A673 (cell line): Measurements from ENCODE around the gene TIMM9. TPM values are rescaled to one million over a fixed set of nuclear protein-coding genes. Genes with fewer than 3 reads are reported as not detected.
A peak's percentile ranks its signal among the peaks of the same experiment; 100 is the strongest.
"Not testable (repeated sequence)": the region's sequence is repeated elsewhere in the genome, so short reads cannot be mapped to it uniquely, and the experiment has no call there.

ENCODE experiments used
- BruUV-seq: library from RNA; stranded (reverse); fragments of 400-500 nt; replicated peaks from 2 replicates; lab custom pipeline; 2021; lab: Mats Ljungman, UMichigan
- CTCF ChIA-PET: fragments of 300-600 bp; sonication (Branson Sonifier 250); formaldehyde crosslinking; loops from one replicate; lab custom pipeline; 2022; ENCODE audit warnings: antibody characterized with exemption; lab: Charles Lee
- POLR2A ChIA-PET: fragments of 300-600 bp; sonication (Branson Sonifier 250); formaldehyde crosslinking; loops from one replicate; lab custom pipeline; 2022; ENCODE audit warnings: antibody characterized with exemption; ENCODE audit not compliant: low non-redundant PET; lab: Charles Lee
- DNase-seq: peaks from one replicate; pipeline ENCODE4 v3.0.0-alpha.2; 2015; ENCODE audit warnings: low spot score
- H3K27ac ChIP-seq: fragments of 200-600 bp; sonication (generic); 2 replicates; pipeline ENCODE4 v1.5.1; 2016; ENCODE audit warnings: mixed run types, low read depth, mild to moderate bottlenecking, mixed read lengths, antibody characterized with exemption, low read length; ENCODE audit not compliant: poor library complexity, severe bottlenecking
- H3K27me3 ChIP-seq: fragments of 200-600 bp; sonication (generic); replicated peaks from 2 replicates; pipeline ENCODE4 v1.6.1; 2017; ENCODE audit warnings: mixed run types, low read depth, mild to moderate bottlenecking, mixed read lengths, antibody characterized with exemption, low read length; ENCODE audit not compliant: insufficient read depth, poor library complexity
- H3K36me3 ChIP-seq: fragments of 200-600 bp; sonication (generic); 2 replicates; pipeline ENCODE4 v1.6.1; 2016; ENCODE audit warnings: mixed run types, mild to moderate bottlenecking, mixed read lengths, antibody characterized with exemption, low read length; ENCODE audit not compliant: insufficient read depth, poor library complexity, severe bottlenecking
- H3K4me1 ChIP-seq: fragments of 200-600 bp; sonication (generic); 2 replicates; pipeline ENCODE4 v1.6.1; 2017; ENCODE audit warnings: mixed run types, mild to moderate bottlenecking, mixed read lengths, antibody characterized with exemption, low read length; ENCODE audit not compliant: insufficient read depth, poor library complexity, severe bottlenecking
- H3K4me3 ChIP-seq: fragments of 200-600 bp; sonication (generic); 2 replicates; pipeline ENCODE4 v1.5.1; 2016; ENCODE audit warnings: low read depth, mixed run types, mild to moderate bottlenecking, mixed read lengths, low read length; ENCODE audit not compliant: poor library complexity, severe bottlenecking
- H3K9me3 ChIP-seq: fragments of 200-600 bp; sonication (generic); 2 replicates; pipeline ENCODE4 v1.6.1; 2016; ENCODE audit warnings: mixed run types, low read depth, mild to moderate bottlenecking, mixed read lengths, antibody characterized with exemption, low read length; ENCODE audit not compliant: poor library complexity, severe bottlenecking
- EZH2 ChIP-seq: fragments of 200-600 bp; sonication (generic); IDR thresholded peaks from 2 replicates; pipeline ENCODE4 v1.6.1; 2017; ENCODE audit warnings: borderline replicate concordance, low read depth, mild to moderate bottlenecking, mixed read lengths, antibody characterized with exemption, low read length; ENCODE audit not compliant: poor library complexity, severe bottlenecking
- intact Hi-C: fragments of 100-400 bp; cut with micrococcal nuclease; formaldehyde crosslinking; loops from one replicate; pipeline ENCODE4 v1.10.0; 2022; ENCODE audit not compliant: unreplicated experiment
- total RNA-seq: library from RNA; stranded (reverse); gene quantifications from 2 replicates; pipeline ENCODE4 v1.2.3, GENCODE V29; 2021
- TF ChIP-seq, protein P1 (sequence below): fragments of 300-800, 200-600 bp; sonication (generic); conservative IDR thresholded peaks from 2 replicates; pipeline ENCODE4 v1.5.1; 2017; ENCODE audit warnings: low read depth, mild to moderate bottlenecking, antibody characterized with exemption, low read length, moderate library complexity, mixed read lengths

TIMM9 gene
- total RNA-seq, 1 experiment from 2014 or later = 65.7 TPM

DNA sequence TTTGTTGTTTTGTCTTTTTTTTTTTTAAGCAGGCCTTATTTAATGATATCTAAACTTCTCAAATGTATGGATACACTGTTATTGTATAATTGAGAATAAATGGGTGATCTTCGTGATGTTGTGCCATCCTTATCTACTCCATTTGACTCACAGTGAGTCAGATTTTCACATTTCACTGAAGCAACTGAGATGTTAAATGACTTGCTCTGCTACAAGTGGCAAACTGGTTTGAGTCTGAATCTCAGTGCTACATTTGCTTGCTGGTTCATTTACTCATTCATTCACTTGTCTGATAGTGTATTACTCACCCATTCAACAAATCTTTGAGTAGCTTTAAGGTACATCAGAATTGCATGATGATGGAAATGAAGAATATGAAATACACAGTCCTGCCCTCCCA is 2.8 kb upstream of the TIMM9 start:
- BruUV-seq = no TSS peak
- no peak for DNase-seq
- intact Hi-C loops = no loop called here
- Histone ChIP-seq H3K4me3 (no peak overlapping the region), H3K9me3 (no peaks in the 10 kb centered on the region), H3K36me3 (peaks cover 18% of the 10 kb centered on the region), H3K4me1 (peaks cover 12% of the 10 kb centered on the region), H3K27ac (no peak overlapping the region), H3K27me3 (no peaks in the 10 kb centered on the region)
- TF ChIP-seq EZH2 = no peak
- TF ChIP-seq, protein P1, sequence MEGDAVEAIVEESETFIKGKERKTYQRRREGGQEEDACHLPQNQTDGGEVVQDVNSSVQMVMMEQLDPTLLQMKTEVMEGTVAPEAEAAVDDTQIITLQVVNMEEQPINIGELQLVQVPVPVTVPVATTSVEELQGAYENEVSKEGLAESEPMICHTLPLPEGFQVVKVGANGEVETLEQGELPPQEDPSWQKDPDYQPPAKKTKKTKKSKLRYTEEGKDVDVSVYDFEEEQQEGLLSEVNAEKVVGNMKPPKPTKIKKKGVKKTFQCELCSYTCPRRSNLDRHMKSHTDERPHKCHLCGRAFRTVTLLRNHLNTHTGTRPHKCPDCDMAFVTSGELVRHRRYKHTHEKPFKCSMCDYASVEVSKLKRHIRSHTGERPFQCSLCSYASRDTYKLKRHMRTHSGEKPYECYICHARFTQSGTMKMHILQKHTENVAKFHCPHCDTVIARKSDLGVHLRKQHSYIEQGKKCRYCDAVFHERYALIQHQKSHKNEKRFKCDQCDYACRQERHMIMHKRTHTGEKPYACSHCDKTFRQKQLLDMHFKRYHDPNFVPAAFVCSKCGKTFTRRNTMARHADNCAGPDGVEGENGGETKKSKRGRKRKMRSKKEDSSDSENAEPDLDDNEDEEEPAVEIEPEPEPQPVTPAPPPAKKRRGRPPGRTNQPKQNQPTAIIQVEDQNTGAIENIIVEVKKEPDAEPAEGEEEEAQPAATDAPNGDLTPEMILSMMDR = no peak
- POLR2A ChIA-PET = no interaction called here
- CTCF ChIA-PET = no interaction called here

DNA sequence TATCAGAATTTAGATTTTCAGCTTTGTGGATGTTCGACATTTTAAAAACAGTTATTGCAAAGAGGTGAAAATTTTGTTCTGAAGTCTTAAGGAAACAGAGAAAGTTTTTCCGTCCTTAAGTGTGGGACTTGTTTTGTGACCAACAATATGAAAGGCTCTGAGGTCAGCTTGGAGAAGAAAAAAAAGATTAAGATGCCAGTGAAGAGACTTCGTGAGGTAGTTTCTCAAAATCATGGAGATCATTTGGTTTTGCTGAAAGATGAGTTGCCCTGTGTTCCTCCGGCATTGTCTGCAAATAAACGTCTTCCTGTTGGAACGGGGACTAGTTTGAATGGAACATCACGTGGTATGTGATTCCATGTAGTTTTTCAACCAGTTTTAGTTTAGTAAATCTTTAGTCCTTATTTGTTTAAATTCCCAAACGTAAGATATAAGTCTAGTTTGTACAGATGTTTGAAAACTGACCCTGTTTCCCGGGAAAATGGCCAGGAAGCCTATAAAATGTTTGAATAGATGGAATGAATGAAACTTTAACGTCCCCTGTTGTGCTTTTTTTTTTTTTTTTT is 870 bp upstream of the TIMM9 start:
- TSS peak; percentile 81 for BruUV-seq
- intact Hi-C loops = no loop called here

DNA sequence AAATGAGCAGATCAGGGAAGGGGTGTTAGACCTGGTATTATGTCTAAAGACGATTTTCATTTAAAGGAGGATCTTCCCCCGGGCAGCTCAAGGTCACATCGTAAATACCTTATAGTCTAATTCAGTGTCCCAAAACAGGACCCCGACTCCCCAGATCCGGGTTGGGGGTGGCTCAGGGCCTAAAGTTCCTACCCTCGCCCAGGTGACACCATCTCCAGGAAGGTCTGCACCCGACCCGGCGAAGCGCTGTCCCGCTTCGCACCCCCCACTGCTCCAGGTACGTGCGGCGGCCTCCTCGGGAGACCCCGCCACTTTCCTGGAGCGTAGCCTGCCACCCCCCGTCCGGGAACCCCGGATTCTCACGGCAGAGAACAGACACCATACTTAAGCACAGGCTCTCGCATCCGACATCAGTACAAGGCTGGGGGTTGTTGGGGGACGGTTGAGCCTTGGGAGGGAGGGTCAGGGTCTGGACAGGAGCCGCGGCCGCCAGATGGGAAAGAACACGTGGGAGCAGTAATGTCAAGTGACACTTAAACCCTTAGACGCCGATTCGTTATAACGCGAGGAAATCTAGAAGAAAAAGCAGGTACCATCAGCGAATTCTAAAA is 556 bp downstream of the TIMM9 start:
- CTCF ChIA-PET = no interaction called here
- TF ChIP-seq, protein P1 = no peak
- TF ChIP-seq EZH2 = no peak
- H3K4me1 ChIP-seq = peaks cover 12% of the 10 kb centered on the region
- DNase-seq = peak; percentile 73
- no peaks in the 10 kb centered on the region for H3K9me3 ChIP-seq
- H3K36me3 ChIP-seq = peaks cover 21% of the 10 kb centered on the region
- intact Hi-C loops = loop anchor here (1.0 kb wide), 1 partner anchor 128 kb away; the partner anchor contains the start of gene ARID4A
- POLR2A ChIA-PET = no interaction called here
- peak overlapping the region; percentile 98 for H3K27ac ChIP-seq
- H3K27me3 ChIP-seq = no peaks in the 10 kb centered on the region
- TSS peak; percentile 71 for BruUV-seq
- H3K4me3 ChIP-seq = peak overlapping the region; percentile 86

More for the DNA sequence above, 870 bp upstream of the TIMM9 start:
- peaks cover 20% of the 10 kb centered on the region for H3K36me3 ChIP-seq
- H3K9me3 ChIP-seq = no peaks in the 10 kb centered on the region
- peak overlapping the region; percentile 98 for H3K27ac ChIP-seq
- POLR2A ChIA-PET = no interaction called here
- TF ChIP-seq, protein P1 = no peak
- no peak for TF ChIP-seq EZH2
- peak overlapping the region; percentile 86 for H3K4me3 ChIP-seq
- CTCF ChIA-PET = no interaction called here
- peaks cover 12% of the 10 kb centered on the region for H3K4me1 ChIP-seq
- H3K27me3 ChIP-seq = no peaks in the 10 kb centered on the region
- DNase-seq = peak; percentile 74

DNA sequence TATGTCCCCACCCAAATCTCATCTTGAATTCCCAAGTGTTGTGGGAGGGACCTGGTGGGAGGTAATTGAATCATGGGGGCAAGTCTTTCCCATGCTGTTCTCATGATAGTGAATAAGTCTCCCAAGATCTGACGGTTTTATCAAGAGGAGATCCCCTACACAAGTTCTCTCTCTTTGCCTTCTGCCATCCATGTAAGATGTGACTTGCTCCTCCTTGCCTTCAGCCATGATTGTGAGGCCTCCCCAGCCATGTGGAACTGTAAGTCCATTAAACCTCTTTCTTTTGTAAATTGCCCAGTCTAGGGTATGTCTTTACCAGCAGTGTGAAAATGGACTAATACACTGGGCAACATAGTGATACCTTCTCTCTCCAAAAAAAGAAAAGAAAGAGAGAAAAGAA is 10.4 kb downstream of the TIMM9 start:
- H3K36me3 ChIP-seq = peaks cover 37% of the 10 kb centered on the region
- BruUV-seq, intact Hi-C loops, DNase-seq, H3K9me3 ChIP-seq, CTCF ChIA-PET, POLR2A ChIA-PET, H3K4me1 ChIP-seq, H3K27me3 ChIP-seq, H3K27ac ChIP-seq, H3K4me3 ChIP-seq: not testable (repeated sequence)
